Ovary (tissue), 3 donors: ENCODE data around the gene ALG1.
"Not testable (repeated sequence)": the region's sequence is repeated elsewhere in the genome, so short reads cannot be mapped to it uniquely, and the experiment has no call there.

Experiments used
- EP300 ChIP-seq: sonication (generic); formaldehyde crosslinking; IDR thresholded peaks from one replicate; pipeline ENCODE4 v1.6.1; 2017; ENCODE audit warnings: antibody characterized with exemption
- POLR2A ChIP-seq: fragments of 450-650 bp; IDR thresholded peaks from one replicate; pipeline ENCODE4 v1.6.1; 2017; ENCODE audit warnings: antibody characterized with exemption, mild to moderate bottlenecking, moderate library complexity
- TF ChIP-seq, protein P1 (sequence below), 3 donors: fragments of 450-650 bp in 2 of 3; fragments of 200-600 bp in 1 of 3; IDR thresholded peaks; one replicate each; pipeline versions ENCODE4 v1.5.1 to v1.8.0; 2016 to 2022; ENCODE audit warnings: antibody characterized with exemption in 3 of 3, mild to moderate bottlenecking in 1 of 3
- donor health status: DM: no; HTN: no; CAD: no.

DNA sequence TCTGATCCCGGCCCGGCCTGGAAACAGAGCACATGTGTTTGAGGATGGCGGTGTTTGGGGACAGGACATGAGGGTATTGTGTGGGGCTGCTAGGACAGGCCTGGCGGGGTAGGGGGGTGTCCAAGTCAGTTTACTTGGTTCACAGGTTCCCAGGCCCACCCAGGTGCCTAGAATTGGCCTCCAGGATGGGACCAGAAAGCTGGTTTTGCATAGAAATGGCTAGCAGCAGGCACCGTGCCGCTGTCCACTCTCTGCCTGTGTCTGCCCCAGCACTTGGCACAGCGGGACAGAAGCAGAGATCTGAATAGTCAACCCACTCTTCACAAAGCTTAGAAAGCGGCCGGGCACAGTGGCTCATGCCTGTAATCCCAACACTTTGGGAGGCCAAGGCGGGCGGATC, 14.1 kb downstream of the ALG1 start:
- TF ChIP-seq, protein P1, sequence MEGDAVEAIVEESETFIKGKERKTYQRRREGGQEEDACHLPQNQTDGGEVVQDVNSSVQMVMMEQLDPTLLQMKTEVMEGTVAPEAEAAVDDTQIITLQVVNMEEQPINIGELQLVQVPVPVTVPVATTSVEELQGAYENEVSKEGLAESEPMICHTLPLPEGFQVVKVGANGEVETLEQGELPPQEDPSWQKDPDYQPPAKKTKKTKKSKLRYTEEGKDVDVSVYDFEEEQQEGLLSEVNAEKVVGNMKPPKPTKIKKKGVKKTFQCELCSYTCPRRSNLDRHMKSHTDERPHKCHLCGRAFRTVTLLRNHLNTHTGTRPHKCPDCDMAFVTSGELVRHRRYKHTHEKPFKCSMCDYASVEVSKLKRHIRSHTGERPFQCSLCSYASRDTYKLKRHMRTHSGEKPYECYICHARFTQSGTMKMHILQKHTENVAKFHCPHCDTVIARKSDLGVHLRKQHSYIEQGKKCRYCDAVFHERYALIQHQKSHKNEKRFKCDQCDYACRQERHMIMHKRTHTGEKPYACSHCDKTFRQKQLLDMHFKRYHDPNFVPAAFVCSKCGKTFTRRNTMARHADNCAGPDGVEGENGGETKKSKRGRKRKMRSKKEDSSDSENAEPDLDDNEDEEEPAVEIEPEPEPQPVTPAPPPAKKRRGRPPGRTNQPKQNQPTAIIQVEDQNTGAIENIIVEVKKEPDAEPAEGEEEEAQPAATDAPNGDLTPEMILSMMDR (IDR thresholded peaks at IDR 0.05), result not testable (repeated sequence)
- not testable (repeated sequence) for TF ChIP-seq POLR2A, EP300
